ENCODE data around the gene SNRPB.

GRCh38 chr20:2430538-2430937, 40.1 kb downstream of the SNRPB start:
- TF ChIP-seq ERG (CRISPR knock-in tag; IDR thresholded peaks at IDR 0.05) (no peak), CTCF (IDR thresholded peaks at IDR 0.05) (no peak), NR2C2 (CRISPR knock-in tag; IDR thresholded peaks at IDR 0.05) (no peak), MAX (CRISPR knock-in tag; IDR thresholded peaks at IDR 0.05) (no peak), NR3C1 (CRISPR knock-in tag; conservative IDR thresholded peaks at IDR 0.05; ENCODE audit: low read depth) (no peak), NFYB (CRISPR knock-in tag; conservative IDR thresholded peaks at IDR 0.05; ENCODE audit: low read depth) (no peak), ZNF512 (CRISPR knock-in tag; IDR thresholded peaks at IDR 0.05; ENCODE audit: borderline replicate concordance) (no peak), ATF1 (CRISPR knock-in tag; IDR thresholded peaks at IDR 0.05) (no peak), ESRRA (CRISPR knock-in tag; IDR thresholded peaks at IDR 0.05; ENCODE audit: borderline replicate concordance) (no peak), GABPB1 (CRISPR knock-in tag; IDR thresholded peaks at IDR 0.05) (no peak)
